GM12878 (cell line): ENCODE measurements around the gene PDE11A.

Experiments used
- BRCA1 ChIP-seq: IDR thresholded peaks from 2 replicates; pipeline ENCODE4 v1.6.1; 2011; ENCODE audit warnings: low read depth, low read length, improper control_type of control experiment
- HCFC1 ChIP-seq: fragments of 150-350 bp; IDR thresholded peaks from 2 replicates; pipeline ENCODE4 v1.6.1; 2014; ENCODE audit warnings: low read length
- HDAC6 ChIP-seq: fragments of 200-600 bp; sonication (generic); IDR thresholded peaks from one replicate; pipeline ENCODE4 v1.8.0; 2017; ENCODE audit warnings: antibody characterized with exemption; ENCODE audit not compliant: unreplicated experiment
- MXI1 ChIP-seq: fragments of 150-350 bp; IDR thresholded peaks from 2 replicates; pipeline ENCODE4 v1.6.1; 2011; ENCODE audit warnings: low read depth, mild to moderate bottlenecking, inconsistent platforms, low read length, improper control_type of control experiment
- PML ChIP-seq: IDR thresholded peaks from 2 replicates; pipeline ENCODE4 v1.6.1; 2012; ENCODE audit warnings: low read length, inconsistent platforms
- POLR2A ChIP-seq: IDR thresholded peaks from 2 replicates; pipeline ENCODE4 v1.6.1; 2011; ENCODE audit warnings: low read depth, mild to moderate bottlenecking, low read length
- REST ChIP-seq: IDR thresholded peaks from 2 replicates; pipeline ENCODE4 v1.6.1; 2012; ENCODE audit warnings: mild to moderate bottlenecking, low read depth, low read length
- RFX5 ChIP-seq: IDR thresholded peaks from 2 replicates; pipeline ENCODE4 v1.6.1; 2011; ENCODE audit warnings: low read depth, low read length, improper control_type of control experiment
- SPI1 ChIP-seq: IDR thresholded peaks from 2 replicates; pipeline ENCODE4 v1.6.1; 2011; ENCODE audit warnings: low read depth, mild to moderate bottlenecking, low read length, moderate library complexity, borderline replicate concordance; ENCODE audit not compliant: insufficient read depth
- SRF ChIP-seq, 2 experiments: IDR thresholded peaks; 2 replicates each; pipeline ENCODE4 v1.6.1; 2011; ENCODE audit warnings: low read depth in 2 of 2, low read length in 2 of 2, mild to moderate bottlenecking in 1 of 2, moderate library complexity in 1 of 2
- TF ChIP-seq, protein P1 (sequence below), 3 experiments: IDR thresholded peaks in 2 of 3; conservative IDR thresholded peaks in 1 of 3; 2 replicates each; pipeline ENCODE4 v1.5.1; 2011; ENCODE audit warnings: low read depth in 3 of 3, low read length in 3 of 3, mild to moderate bottlenecking in 3 of 3, control low read depth in 2 of 3, moderate library complexity in 2 of 3, inconsistent platforms in 1 of 3, mixed read lengths in 1 of 3; ENCODE audit not compliant: control insufficient read depth in 2 of 3, insufficient read depth in 1 of 3; ENCODE audit errors: extremely low read depth in 1 of 3

DNA sequence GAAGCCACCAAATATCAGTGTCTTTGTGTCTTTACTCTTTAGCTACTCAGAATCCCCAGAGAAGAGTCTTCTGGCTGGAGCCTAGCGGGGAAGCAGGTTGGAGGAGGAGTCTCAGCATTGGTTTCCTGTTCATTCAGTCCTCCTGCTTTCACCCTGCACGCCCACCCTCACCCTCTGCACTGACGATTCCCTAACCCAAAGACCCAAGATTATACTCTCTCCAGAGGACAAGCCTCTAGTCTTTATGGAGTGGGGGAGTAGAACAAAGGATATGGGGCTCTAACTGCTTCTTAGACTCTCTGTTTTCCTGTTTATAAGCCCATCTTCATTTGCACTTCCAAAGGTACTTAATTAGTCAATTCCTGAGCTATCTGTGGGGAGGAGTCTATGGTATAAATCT, 341.2 kb downstream of the PDE11A start:
- TF ChIP-seq BRCA1 (no peak), PML (no peak), RFX5 (no peak), MXI1 (no peak), HDAC6 (no peak), SPI1 (no peak), POLR2A (no peak), HCFC1 (no peak), SRF (IDR thresholded peaks at IDR 0.05; ENCODE audit: low read depth in 2 of 2, low read length in 2 of 2) (no peak), REST (no peak)
- TF ChIP-seq, protein P1, sequence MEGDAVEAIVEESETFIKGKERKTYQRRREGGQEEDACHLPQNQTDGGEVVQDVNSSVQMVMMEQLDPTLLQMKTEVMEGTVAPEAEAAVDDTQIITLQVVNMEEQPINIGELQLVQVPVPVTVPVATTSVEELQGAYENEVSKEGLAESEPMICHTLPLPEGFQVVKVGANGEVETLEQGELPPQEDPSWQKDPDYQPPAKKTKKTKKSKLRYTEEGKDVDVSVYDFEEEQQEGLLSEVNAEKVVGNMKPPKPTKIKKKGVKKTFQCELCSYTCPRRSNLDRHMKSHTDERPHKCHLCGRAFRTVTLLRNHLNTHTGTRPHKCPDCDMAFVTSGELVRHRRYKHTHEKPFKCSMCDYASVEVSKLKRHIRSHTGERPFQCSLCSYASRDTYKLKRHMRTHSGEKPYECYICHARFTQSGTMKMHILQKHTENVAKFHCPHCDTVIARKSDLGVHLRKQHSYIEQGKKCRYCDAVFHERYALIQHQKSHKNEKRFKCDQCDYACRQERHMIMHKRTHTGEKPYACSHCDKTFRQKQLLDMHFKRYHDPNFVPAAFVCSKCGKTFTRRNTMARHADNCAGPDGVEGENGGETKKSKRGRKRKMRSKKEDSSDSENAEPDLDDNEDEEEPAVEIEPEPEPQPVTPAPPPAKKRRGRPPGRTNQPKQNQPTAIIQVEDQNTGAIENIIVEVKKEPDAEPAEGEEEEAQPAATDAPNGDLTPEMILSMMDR (IDR thresholded peaks at IDR 0.05 in 2 of 3, conservative IDR thresholded peaks at IDR 0.05 in 1 of 3; ENCODE audit: control insufficient read depth in 2 of 3, extremely low read depth in 1 of 3, insufficient read depth in 1 of 3, low read depth in 3 of 3, low read length in 3 of 3) = no peak
